ENCODE data around the gene TEKT4. TPM values are rescaled to one million over a fixed set of nuclear protein-coding genes. Genes with fewer than 3 reads are reported as not detected.
"Not testable (repeated sequence)": the region's sequence is repeated elsewhere in the genome, so short reads cannot be mapped to it uniquely, and the experiment has no call there.

TEKT4 gene, protein sequence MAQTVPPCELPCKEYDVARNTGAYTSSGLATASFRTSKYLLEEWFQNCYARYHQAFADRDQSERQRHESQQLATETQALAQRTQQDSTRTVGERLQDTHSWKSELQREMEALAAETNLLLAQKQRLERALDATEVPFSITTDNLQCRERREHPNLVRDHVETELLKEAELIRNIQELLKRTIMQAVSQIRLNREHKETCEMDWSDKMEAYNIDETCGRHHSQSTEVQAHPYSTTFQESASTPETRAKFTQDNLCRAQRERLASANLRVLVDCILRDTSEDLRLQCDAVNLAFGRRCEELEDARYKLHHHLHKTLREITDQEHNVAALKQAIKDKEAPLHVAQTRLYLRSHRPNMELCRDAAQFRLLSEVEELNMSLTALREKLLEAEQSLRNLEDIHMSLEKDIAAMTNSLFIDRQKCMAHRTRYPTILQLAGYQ
- total RNA-seq, result not detected in 2 replicates

DNA sequence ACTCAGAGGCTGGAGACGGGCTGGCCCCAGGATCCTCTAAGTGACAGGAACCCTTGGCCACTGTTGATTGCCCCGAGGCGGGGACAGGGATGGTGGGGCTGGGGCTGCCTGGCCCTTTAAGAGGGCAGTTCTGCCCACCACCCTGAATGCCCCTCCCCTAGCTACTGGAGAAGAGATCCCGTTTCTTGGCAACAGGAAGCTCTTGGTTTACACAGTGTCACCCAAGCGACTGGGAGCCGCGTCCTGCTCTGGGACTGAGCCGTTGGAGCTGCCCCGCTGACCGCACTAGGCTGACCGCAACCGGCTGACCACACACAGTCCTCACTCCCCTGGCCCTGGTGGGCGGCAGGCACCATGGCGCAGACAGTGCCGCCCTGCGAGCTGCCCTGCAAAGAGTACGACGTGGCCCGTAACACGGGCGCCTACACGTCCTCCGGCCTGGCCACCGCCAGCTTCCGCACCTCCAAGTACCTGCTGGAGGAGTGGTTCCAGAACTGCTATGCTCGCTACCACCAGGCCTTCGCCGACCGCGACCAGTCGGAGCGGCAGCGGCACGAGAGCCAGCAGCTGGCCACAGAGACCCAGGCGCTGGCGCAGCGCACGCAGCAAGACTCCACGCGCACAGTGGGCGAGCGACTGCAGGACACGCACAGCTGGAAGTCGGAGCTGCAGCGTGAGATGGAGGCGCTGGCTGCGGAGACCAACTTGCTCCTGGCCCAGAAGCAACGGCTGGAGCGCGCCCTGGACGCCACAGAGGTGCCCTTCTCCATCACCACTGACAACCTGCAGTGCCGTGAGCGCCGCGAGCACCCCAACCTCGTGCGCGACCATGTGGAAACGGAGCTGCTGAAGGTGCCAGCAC, at the start of gene TEKT4:
Gene TEKT4, plus strand, starts transcription at position 205 of the 862 bp plus-strand sequence. Its CDS starts 150 bp downstream, at position 355.
- no peak for DNase-seq (ENCODE audit: low read depth in 2 of 2)

DNA sequence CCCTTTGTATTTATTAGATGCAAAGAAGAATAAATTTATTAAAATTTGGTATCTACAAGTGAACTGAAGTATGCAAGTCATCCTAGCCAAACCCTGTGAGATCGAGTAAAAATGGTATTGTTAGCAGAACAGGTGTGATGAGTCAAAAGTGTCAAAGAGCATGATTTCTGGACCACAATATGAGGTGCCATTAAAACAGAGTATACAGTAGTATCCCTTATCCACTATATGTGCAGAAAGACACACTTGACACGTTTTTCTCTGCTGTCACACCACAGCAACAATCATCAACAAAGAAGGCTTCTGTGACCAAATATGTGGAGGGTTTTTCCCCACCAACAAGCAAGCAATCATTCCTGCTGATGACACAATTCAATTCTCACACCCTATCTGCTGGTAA, 32.0 kb upstream of the TEKT4 start:
- not testable (repeated sequence) for DNase-seq (ENCODE audit: low read depth in 2 of 2)

DNA sequence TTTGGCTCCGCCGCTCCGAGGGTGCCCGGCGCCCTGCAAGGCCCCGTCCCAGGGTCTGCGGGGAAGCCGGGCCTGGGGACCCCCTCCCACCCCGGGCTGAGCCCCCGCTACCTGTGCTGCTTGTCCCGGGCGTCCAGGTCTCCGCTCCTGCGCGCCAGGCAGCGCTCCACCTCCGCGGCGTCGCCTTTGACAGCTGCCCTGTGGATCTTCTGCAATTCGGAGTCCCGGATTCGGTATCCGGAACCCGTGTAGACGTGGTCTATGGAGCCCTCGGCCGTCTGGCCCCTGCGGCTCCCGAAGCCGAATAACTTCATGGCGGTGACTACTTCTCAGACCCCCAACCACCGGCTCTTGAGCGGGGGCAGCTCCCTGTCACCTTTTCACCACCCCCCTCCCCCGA, 14.4 kb upstream of the TEKT4 start:
- not testable (repeated sequence) for DNase-seq (ENCODE audit: low read depth in 2 of 2)

DNA sequence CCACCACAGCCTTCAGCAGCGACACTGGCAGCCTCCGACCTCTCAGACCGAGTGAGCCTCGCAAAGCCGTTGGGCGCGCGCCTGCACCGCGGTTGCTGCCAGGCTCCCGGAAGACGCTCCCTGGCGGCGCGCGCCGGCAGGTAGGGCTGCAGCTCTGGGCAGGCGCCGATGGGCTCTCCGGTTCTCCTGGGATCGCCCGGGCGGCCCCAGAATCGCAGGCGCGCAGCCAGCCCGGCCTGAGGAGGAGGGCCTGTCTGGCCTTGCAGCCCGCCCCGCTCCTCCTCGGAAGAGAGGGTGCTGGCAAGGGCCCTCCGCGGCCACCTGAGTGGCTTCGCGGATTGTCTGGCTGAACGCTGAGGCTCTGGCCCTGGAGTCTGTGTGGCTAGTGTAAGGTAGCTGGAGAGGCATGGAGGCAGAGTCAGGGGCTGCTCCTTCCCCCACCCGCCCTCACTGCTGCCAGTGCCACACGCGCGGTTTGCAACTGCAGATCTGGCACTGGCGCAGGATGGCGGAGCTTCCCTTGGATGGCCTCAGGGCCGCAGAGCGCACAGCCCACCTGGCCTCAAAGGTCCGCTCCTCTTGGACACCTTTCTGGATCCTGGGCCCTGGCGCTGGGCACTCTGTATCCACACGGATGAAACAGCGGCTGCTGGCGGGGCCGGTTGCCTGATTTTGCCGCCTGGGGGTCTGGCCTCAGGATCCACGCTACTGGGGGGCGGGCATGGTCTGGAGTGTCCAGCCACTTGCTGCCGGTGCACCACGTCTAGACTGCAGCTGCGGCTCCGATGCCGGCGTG, 13.7 kb upstream of the TEKT4 start:
- not testable (repeated sequence) for DNase-seq (ENCODE audit: low read depth in 2 of 2)

DNA sequence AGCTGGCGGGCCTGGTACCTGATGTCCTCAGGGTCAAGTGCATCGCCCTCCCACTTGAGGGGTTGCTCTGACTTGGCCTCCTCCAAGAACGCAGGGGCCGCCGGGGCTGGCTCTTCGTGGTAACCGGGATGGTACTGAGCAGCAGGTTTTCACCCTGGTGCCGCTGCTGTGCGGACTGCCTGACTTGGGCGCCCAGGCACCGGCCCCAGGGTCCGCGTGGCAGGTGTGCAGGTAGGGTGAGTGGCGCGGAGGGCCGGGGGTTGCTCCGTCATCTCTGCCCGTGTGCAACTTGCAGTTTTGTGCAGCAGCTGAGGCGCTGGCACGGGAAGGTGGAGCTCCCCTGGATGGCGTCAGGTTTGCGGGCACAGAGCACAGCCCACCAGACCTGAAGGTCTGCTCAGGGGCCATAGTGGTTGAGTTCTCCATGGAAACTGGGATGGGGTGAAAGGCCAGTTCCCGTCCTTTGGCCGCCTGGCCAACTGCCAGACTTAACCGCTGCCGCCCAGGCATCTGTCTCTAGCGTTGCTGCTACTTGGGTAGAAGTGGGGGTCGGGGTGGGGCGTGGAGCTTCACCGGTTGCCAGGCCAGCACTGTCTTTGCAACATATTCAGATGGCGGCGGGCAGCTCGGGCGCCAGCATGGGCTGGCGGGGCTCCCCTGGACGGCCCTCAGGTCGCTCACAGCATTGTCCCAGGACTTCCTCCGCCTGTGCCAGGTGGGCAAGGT, 12.9 kb upstream of the TEKT4 start:
- not testable (repeated sequence) for DNase-seq (ENCODE audit: low read depth in 2 of 2)

DNA sequence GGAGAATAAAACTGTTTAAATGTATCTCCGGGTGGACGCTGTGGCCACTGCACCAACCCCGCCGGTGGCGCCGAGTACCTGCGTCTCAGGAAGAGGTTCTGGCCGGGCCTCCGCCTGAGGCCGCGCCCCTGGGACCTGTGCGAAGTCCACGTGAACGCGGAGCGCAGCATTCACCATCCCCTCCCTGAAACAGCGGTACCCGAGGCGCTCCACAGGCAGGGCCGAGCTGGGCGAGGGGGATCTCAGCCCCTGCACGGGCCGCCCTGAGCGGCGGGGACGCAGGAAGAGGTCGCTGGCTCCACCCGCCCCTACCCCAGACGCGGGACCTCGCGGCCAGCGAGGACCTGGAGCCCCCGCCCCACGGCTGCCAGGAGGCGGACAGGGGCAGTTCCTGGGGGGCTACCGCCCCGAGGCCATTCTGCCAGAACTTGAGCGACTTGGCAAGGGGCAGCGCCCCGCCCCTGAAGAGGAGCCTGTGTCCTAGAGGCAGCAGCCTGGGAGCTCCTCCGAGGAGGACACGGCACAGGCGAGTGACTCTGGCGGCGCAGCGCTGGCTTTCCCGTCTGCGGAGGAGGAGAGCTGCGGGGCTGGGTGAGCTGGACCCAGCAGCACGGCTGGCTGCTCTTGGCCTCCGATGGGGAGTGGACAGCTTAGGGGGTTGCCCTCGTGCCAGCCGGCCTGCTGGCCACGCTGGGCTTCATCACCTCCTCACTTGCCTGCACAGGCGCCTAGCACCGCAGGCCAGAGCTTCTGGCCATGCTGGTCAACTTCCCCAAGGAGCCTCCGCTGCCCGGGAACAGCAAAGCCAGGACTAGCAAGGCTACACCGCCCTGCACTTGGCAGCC, 9.7 kb upstream of the TEKT4 start:
- DNase-seq (ENCODE audit: low read depth in 2 of 2), result no peak

DNA sequence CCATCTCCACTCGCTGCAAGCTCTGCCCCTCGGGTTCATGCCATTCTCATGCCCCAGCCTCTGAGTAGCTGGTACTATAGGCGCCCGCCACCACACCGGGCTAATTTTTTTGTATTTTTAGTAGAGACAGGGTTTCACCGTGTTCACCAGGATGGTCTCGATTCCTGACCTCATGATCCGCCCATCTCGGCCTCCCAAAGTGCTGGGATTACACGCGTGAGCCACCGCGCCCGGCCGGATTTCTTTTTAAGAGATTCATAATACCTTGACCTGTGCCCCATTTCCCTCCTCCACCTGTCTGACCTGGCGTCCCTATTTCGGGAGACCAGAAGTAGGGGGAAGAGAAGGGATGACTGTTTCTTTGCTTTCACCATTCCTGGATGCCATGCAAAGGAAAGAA, 8.3 kb upstream of the TEKT4 start:
- DNase-seq (ENCODE audit: low read depth in 2 of 2), result not testable (repeated sequence)

DNA sequence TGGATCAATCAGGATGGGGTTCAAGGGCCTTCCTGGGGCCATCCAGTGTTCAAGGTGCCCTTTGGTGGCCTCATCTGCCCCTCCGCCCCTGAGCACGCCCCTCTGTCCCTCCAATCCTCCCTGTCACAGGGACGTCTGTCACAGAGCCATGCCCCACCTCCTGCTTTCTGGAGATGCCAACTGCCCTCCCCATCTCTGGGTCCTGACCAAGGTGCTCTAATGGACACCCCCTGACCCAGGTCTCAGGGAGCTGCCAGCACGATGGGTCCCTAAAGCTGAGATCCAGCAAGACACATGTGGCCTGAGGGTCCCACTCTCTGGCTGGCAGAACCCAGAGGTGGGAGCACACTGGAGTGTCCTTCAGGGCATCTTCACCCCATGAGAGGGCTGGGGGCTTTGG, 2.1 kb upstream of the TEKT4 start:
- DNase-seq (ENCODE audit: low read depth in 2 of 2), result no peak

DNA sequence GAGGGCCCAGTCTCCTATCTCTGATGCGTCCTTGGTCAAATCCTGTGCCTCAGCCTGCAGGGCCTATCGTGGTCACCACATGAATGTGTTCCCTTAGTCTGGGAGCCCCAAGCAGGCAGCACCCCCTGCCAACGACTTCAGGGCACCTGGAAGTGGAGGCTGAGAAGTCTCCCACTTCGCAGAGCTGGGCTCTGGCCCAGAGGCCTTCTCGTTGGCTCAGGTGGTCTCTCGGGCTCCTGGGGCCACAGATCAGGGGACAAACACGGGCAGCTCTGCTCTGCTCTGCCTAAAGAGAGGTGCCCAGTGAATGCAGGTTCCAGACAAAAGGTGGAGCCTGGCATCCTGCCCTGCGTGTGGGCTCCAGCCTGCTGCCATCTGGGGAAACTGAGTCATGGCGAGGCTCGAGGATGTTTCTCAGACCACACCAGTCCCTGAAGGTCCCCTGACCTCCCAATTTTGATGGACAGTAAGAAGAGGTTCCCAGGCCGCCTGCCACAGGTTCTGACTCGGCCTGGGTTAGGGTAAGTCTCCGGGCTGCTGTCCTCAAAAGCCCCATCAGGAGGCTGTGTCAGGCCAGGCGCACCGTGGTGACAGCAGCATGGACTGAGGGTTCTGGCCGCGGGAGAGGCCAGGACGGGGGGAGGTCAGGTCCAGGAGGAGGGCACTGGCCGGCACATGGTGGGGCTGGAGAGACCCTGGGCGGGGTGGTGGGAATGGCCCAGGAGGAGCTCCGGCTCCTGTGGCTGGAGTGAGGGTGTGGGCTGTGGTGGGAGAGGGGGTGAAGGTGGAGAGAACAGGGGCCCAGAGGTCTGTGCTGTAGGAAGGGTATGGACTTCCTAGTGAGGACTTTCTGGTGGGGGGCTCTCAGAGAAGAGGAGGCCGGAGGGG, 1.4 kb upstream of the TEKT4 start:
- no peak for DNase-seq (ENCODE audit: low read depth in 2 of 2)

DNA sequence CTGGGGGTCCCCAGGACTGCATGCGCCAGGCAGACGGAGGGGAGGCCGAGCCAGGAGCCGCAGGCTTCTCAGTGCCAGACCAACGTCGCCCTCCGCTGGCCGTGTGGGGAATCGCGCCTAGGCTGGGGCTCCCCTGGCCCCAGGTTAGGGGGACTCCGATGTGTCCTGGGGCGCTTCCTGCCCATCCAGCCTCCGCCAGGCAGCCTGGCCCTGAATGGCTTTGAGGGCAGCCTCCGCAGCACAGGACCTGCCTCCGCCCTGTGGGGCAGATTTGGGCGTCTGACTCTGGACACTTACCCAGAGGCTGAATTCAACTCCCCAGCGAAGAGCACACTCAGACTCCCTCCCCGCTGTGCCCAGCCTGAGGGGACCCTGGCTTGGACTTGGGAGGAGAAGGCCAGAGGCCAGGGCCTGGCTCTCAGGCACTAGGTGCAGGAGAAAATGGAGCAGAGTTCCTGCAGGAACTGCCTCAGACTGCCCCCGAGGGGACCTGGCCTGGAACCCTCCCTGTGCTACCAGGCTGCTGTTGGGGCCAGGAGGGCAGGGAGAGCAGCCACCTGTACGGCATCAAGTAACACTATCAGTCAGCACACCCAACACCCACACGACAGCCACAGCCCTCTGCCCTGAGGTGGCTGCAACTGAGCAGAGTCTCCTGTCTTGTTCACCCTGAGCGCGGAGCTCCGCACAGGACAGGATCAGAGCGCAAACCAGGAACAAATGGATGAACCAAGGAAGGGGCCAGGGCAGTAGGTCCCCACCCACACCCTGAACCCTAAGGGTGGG, 597 bp upstream of the TEKT4 start:
- DNase-seq (ENCODE audit: low read depth in 2 of 2), result peak in 1 of 2 donors; percentile 19

DNA sequence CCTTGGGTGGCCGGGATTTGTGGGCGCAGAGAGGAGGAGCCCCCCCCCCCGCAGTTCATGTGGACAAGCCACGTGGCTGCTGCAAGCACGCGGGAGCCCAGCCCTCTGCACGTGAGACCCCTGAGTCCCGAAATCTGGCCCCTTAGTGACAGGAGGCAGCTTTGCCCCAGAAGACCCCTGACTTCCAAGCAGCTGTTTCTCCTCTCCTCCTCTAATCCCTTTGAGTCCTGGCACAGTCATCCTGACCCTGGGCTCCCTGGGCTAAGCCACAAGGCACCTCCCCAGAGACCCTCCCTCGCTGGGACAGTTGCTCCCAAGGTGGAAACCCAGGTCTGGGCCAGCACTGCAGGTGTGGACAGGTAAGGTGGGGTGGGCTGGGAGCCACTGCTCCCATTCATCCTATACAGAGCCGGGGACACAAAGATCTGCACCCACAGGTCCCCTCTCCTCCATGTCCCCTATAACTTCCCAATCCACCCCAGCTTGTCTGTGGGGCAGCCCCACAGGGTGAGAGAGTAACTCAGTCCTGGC, 923 bp downstream of the TEKT4 start:
- DNase-seq (ENCODE audit: low read depth in 2 of 2), result no peak

DNA sequence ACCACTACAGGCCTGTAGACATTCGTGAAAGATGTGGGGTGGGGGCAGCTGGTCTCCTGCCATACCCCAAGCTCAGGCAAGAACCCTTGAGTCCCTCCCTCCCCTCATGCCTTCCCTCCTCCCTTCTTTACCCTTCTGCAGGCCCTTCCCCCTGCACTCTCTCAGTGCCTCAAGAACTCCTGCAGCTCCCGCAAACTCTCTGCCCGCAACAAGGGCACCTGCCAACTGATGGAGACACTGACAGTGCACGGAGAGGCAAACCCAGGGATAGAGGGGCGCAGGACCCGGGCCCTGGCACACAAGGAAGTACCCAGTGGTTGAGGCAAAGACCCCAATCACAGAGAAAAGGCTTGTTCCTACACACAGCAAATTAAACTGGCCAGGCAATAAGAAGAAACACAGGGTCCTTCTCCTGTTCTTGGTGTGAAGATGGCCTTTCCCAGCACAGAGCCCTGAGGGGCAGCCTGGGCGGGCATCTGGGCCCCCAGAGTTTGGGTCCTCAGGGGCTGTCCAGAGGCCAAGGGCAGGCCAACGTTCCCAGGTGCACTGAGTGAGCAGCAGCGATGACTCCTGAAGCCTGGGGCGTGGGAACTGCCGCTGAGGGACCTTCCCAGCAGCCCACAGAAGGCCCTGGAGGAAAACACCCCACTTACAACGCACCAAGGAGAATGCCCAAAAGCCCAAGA, 1.6 kb downstream of the TEKT4 start:
- no peak for DNase-seq (ENCODE audit: low read depth in 2 of 2)

DNA sequence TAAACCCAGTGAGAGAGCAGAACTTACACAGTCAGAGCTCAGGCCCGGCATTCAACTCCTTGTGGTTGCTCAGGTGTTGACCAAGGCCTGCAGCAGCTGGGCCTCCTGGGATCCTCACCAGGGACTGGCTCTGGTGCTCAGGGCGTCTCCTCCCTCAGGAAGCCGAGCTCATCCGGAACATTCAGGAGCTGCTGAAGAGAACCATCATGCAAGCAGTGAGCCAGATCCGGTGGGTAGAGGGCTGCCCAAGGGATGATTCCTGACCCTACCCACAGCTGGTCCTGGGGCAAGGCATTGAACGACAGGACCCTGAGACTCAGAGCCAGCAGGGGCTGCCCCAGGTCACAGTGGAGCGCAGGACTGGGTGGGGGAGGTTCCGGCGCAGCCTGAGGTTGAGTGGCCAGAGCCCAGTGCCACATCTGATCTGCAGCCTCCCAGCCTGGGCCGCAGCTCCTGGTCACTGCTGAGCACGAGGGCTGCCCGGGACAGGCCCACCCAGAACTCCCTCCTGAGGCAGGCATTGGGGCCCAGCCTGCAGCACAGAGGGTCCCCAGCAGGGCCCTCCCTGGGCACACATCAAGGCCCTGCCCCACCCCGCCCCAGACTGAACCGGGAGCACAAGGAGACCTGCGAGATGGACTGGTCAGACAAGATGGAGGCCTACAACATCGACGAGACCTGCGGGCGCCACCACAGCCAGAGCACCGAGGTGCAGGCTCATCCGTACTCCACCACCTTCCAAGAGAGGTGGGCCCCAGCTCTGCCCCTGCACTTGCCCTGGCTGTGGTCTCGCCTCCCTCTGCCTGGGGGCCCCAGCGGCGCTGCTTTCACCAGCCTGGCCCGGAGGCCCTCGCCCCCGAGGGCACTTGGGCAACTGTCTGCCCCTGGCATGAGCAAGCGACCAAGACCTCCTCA, 2.4 kb downstream of the TEKT4 start:
- no peak for DNase-seq (ENCODE audit: low read depth in 2 of 2)

DNA sequence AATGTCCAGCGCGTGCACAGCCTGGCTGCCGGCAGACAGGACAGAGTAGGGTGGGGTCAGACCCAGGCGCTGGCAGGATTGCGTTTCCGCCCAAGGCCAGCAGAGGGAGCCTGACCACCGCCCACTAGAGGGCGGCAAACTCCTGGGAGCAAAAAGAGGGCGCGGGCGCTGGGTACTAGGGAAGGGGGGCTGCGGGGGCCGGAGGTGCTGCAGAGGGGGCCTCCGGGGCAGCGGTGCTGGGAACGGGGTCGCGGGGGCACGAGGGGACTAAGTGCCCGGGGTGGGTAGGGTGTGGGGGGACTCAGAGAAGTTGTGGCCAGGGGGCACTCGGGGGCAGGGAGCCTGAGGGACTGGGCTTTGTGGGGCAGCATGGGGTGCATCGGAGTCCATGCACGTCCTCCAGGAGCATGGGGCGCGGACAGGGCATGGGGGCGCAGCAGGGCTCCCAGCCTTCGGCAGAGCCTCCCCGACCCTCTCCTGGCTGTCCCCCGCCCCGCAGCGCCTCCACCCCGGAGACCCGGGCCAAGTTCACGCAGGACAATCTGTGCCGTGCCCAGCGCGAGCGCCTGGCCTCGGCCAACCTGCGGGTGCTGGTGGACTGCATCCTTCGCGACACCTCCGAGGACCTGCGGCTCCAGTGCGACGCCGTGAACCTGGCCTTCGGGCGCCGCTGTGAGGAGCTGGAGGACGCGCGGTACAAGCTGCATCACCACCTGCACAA, 3.2 kb downstream of the TEKT4 start:
- peak; percentile 40 to 63 for DNase-seq (ENCODE audit: low read depth in 2 of 2)

DNA sequence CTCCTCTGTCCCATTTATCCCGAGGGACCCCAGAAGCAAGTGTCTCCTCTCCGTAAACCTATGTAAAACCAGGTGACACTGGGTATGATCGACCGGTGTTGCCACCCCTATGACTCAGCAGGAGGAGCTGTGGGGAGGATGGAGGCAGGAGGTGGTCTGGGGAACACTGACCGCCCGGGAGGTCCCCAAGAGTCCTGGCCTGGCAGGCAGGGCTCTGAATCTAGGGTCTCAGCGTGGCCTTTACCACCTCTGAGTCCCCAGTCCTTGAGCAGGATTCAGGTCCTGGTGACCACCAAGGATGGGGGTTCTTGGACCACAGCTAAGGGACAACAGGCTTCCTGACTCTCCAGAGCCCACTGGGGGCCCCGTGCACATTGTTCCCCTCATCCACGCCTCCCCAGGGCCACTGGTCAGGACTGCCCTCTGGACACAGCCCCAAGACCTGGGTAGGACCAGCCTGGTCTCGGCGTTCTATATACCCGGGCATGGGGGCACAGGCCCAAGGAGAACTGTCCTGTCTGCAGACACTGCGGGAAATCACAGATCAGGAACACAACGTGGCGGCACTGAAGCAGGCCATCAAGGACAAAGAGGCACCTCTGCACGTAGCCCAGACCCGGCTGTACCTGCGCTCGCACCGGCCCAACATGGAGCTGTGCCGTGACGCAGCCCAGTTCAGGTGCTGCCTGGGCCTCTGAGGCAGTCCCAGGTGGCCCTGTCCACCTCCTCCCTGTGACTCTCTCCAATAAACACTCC, 4.0 kb downstream of the TEKT4 start:
- no peak for DNase-seq (ENCODE audit: low read depth in 2 of 2)
